Measurements from ENCODE around the gene FGF1.

Gene FGF1

GRCh38 chr5:142697356-142698255, 11.7 kb upstream of the FGF1 start:
- no peak for DNase-seq (ENCODE audit: low read depth in 2 of 2)

DNA sequence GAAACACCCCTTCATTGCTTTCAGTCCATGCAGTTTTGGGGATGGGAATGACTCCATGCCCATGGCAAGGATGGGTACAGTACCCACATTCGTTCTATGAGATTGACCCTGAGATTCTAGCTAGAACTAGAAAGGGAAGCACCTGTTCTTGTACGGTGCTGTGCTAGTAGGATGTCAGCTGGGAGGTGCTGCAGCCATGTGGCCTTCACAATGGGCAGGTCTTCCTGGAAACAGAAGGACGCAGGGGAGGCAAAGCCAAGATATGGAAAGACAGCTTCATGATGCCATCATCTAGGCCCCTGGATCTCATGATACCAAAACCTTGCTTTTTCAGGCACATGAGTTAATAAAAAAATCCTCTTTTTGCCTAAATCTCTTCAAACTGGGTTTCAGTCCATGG, 10.5 kb upstream of the FGF1 start:
- no peak for DNase-seq (ENCODE audit: low read depth in 2 of 2)

DNA sequence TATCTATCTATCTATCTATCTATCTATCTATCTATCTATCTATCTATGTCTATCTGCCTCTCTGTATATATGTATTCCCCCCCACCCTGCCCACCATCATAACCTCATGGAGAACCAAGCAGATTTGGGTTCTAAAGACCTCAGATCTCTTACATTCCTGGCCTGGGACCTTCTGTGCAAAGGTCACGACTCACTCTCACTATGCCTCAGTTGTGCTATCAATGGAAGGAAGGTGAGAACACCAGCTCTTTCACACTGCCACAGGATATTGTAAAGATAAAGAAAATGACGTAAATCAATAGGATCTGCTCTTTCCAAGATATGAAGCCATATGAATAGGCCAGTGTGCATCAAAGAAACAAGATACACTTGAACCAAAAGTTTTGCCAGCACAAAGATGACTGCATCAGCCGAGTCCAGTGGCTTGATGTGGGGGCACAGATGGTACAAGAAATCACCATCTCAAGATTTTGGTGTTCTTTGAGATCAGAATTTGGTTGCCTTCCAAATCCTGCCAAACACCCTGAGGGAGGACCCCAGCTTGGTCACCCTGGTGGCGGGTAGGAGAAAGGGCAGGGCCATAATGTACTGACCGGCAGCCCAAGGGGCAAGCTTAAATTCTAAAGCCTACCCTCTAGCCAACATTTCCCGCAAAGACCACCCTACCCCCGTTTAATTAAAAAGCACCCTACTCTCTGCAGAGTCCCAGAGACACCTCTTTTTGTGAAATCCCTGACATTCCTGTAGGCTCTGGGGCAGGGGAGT, 8.4 kb upstream of the FGF1 start:
- no peak for DNase-seq (ENCODE audit: low read depth in 2 of 2)

DNA sequence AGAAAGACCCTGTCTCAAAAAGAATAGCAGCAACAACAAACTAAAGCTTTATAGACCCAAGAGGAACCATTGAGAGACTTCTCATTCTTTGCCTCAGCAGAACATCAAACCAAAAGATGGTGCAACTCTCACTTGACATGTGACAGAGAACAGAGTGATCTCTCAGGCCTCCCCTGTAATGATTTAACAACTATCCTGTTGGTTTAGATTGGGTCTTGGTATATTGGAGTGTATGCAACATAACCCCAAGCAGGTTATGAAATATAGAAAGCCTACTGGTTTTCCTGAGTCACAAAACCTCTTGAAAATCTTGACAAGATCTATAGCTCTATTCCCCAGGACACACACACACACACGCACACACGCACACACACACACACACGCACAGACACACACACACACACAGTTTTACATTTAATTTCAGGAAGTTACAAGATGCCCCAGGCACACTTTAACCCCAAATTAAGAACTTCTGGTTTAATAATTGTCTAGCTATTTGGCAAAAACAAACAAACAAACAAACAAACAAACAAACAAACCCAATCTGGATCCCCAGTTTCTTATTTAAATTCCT, 6.5 kb upstream of the FGF1 start:
- no peak for DNase-seq (ENCODE audit: low read depth in 2 of 2)

GRCh38 chr5:142690667-142691066, 4.8 kb upstream of the FGF1 start:
- no peak for DNase-seq (ENCODE audit: low read depth in 2 of 2)

DNA sequence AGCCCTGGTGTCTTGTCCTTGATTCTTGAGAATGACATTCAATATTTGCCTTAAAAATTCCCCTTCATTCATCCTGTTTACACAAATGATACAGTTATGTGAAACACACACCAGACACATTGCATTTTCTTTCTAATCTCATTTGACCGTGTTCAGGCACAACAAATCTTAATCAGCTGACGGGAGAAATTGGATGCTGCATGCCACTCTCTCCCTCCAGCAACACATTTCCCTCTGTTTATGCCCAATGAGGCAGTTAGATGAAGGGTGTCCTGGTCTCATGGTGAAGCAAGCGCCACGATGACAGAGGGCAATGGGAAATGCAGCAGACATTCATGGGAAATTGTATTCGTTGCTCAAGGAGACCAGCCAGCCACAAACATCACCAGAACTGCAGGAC, 3.2 kb upstream of the FGF1 start:
- no peak for DNase-seq (ENCODE audit: low read depth in 2 of 2)

DNA sequence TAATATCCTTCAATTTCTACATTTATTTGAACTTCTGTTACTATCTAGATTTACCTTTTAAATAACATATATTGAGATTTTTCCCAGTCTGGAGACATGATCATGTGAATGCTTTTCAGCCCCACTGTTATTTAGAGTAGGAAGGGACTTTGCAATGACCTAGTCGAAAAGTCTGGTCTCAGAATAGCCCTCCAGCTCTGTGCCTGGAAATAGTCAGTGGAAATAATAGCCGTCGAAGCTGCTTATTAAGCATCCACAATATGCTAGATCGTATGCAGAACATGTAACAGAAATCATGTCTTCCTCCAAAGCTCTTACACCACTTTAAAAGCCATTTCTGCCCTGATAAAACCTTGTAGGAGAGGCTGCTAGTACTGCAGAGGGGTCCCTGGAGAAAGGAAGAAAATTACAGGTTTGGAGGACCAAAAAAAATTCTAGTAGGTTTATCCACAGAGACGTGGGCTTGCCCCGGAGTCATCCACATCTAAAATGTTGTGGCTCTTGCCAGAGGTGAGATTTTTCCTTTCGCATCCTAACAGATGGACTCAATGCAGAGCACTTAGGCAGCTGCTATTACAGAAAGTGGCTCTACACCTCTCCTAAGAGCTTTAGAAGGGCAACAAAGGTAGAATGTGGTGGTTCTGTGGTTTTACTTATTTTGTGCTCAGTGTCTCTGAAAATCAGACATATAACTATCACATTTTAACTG, 2.5 kb upstream of the FGF1 start:
- no peak for DNase-seq (ENCODE audit: low read depth in 2 of 2)

DNA sequence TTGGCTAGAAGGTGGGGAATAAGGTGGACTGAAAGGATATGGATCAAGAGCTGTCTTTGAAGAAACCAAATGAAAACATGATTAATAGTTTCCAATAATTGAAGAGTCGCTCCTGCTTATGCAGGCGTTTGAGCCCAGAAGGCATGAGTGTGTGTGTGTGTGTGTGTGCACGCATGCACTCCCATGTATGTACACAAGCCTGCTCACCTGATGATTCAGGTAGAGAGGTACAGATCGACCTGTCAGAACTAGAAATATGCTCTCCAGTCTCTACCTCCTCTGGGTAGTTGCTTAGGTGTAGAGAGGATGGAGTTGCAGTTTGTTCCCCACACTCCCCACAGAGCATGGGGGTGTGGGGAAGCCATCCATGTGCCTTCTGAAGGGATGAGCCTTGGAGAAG, 1.1 kb upstream of the FGF1 start:
- DNase-seq (ENCODE audit: low read depth in 2 of 2): no peak

- no peak for DNase-seq (ENCODE audit: low read depth in 2 of 2)
Observed at GRCh38 chr5:142686210-142686734, 382 bp upstream of the FGF1 start.

GRCh38 chr5:142684508-142685041, 1.3 kb downstream of the FGF1 start:
- no peak for DNase-seq (ENCODE audit: low read depth in 2 of 2)

DNA sequence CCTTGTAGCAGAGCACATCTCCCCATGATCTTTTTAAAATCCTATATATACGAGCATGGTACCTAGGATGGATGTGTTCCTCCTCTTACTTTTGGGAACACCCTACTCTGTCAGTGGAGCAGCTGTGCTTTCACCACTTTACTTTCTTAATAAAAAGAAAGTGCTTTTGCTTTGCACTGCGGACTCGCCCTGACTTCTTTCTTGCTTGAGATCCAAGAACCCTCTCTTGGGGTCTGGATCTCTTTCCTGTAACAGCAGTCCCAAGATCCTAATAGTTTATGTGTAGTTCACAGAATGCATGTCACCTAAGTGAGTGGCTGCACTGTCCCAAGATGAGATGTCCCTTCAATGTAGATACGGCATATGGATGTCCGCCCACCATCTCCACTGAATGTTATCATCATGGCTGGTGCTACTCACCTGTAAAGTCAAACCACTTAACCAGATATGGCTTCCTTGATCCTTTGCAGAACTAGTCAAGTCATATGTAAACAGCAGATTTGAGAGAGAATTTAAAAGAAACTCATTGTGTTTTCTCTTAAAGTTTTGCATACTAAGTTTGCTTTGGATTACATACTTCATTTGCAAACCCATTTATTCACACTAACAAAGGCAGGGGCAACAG, 1.9 kb downstream of the FGF1 start:
- no peak for DNase-seq (ENCODE audit: low read depth in 2 of 2)

GRCh38 chr5:142683116-142683515, 2.8 kb downstream of the FGF1 start:
- DNase-seq (ENCODE audit: low read depth in 2 of 2): no peak

DNA sequence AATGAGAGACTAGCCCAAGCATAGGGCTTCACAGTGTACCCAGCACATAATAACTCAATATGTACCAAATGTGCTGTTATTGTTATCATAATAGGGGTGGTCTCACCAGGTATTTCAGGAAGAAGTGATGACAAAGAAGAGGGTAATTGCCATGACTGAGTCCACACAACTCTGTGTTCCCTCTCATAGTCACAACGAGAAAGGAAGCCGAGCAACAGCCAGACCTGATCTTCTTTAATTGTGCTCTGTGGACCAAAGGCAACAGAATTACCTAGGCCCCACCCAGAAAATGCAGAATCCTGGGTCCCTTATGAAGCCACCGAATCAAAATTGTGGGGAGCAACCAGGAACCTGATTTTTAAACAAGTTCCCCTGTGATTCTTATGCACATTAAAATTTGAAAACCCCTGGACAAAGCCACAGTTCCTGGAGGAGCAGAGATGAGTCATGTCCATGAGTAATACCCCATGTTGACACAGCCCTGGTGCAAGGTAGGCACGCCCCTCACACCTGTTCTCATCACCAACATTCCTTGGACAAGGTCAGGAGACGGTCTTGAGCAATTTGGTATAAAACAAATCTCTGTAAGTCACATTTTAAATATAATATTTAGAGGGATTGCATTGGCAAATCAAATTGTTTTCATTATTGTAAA, 5.2 kb downstream of the FGF1 start:
- no peak for DNase-seq (ENCODE audit: low read depth in 2 of 2)

GRCh38 chr5:142679744-142680143, 6.1 kb downstream of the FGF1 start:
- no peak for DNase-seq (ENCODE audit: low read depth in 2 of 2)

DNA sequence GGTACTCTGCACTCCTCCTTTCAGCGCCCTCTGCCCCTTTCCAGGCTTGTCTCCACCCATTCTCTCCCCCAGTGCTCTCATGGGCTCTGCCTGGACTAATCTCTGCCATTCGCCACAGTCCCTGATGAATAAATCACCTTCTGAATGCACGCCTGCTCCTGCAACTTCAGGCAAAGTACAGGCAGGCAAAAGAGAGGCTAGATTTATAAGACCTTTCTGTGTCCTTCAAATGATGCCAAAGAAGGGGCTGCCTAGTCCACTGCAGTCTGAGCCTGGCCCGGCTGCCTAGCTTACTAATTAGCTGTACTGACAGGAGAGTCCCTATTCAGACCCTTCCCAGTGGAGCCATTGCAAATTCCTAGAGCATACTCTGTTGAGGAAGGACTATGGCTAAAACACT, 7.4 kb downstream of the FGF1 start:
- DNase-seq (ENCODE audit: low read depth in 2 of 2): no peak

DNA sequence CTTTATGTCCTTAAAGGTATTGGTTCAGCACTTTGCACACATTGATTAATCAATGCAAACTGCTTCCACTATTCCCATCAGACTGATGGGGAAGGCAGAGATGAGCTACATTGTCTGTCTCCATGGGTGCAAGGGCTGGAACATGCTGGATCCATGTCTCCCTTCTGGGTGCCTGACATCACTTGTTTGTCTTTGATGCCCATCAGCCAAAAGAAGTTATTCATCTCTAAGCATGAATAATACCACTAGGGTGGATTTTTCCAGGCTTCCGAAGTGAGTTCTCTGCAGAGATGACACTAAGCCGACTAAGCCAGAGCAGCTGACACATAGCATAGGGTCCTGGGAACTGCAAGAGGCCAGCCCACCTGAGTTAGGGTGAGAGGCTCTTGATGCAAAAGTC, 8.7 kb downstream of the FGF1 start:
- DNase-seq (ENCODE audit: low read depth in 2 of 2): no peak

- no peak for DNase-seq (ENCODE audit: low read depth in 2 of 2)
Observed at GRCh38 chr5:142676318-142676717, 9.6 kb downstream of the FGF1 start.

GRCh38 chr5:142674531-142675469, 11.1 kb downstream of the FGF1 start:
- no peak for DNase-seq (ENCODE audit: low read depth in 2 of 2)

DNA sequence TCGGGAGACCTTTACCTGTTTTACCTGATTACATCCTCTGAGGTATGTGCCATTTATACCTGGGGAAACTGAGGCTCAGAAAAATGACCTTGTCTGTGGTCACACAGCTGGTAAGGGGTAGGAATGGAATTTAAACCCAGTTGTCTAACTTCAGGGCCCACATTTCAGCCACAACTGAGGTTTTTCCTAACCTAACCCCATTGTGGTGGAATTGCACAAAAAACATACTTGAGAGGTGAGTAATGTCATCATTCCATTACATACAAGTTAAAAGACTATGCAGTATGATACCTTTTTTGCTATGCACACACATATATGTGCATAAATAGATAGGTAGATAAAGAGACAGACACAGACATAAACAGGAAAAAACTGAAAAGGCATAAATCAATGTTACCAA, 14.1 kb downstream of the FGF1 start:
- no peak for DNase-seq (ENCODE audit: low read depth in 2 of 2)

DNA sequence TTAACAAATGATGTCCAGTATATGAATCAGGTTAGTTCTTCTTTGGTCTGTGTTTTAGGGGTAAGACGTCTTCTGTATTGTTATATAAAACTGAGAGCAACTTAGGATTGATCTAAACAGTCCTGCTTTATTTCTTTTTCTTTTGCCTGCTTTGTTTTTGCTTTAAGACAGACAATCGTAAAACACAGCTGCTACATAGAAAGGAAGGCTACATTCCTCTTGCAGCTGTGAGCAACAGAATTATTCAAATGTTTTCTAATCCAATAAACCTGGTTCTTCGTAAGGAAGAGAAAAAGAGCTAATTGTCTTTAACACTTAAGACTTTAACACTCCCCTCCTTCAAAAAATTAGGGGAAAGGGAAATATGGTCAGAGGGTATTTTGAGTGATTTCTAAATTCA, 14.6 kb downstream of the FGF1 start:
- no peak for DNase-seq (ENCODE audit: low read depth in 2 of 2)

All from stimulated activated CD4-positive, alpha-beta T cell treated with anti-CD3 and anti-CD28 coated beads, Interleukin-4, amount 100 ng/mL, for 48 hours (primary cell).